K562 treated with DMSO at 1 percent for 12 hours (cell line): ENCODE results near the gene ZBTB21. TPM values are rescaled to one million over a fixed set of nuclear protein-coding genes. Genes with fewer than 3 reads are reported as not detected.

Experiments used
- total RNA-seq: library from RNA; unstranded; fragments of 300-600 nt; gene quantifications from 2 replicates; pipeline ENCODE4 v1.2.3, GENCODE V29; 2022; ENCODE audit not compliant: insufficient read depth

ZBTB21 gene
- total RNA-seq = 2.6 and 15.2 TPM in 2 replicates

DNA sequence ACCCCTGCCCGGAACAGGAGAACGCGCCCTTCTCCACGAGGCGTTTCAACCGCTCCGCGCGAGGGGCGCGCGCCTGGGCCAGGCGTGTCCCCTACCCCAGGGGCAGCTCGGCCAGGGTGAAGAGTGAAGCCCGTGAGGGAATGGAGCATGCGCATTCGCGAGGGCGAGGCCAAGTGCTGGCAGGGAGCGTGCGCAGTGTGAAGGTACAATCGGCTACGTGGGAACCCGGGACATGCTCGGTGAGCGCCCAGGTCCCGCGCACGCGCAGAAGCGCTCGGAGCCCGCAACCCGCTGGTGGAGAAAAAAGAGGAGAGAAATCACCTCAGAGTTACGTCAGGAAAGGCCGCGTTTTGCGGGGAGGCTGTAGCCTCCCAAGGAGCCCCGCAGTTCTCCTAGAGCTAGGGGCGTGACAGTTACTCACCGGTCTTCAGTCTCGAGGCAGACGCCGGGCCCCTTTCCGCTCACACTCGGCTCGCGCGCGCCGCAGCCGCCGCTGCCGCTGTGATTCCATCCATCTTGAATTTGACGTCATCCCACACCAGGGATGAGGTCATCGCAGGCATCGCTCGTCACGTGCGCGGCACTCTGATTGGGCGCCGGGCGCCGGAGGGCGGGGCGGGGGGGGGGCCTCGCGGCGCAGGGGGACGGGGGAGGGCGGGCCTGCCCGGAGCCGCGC is at the start of gene ZBTB21:
Gene ZBTB21, minus strand, starts transcription at position 530 of the 676 bp plus-strand sequence. CDS start 16,265 bp downstream, outside the sequence.

DNA sequence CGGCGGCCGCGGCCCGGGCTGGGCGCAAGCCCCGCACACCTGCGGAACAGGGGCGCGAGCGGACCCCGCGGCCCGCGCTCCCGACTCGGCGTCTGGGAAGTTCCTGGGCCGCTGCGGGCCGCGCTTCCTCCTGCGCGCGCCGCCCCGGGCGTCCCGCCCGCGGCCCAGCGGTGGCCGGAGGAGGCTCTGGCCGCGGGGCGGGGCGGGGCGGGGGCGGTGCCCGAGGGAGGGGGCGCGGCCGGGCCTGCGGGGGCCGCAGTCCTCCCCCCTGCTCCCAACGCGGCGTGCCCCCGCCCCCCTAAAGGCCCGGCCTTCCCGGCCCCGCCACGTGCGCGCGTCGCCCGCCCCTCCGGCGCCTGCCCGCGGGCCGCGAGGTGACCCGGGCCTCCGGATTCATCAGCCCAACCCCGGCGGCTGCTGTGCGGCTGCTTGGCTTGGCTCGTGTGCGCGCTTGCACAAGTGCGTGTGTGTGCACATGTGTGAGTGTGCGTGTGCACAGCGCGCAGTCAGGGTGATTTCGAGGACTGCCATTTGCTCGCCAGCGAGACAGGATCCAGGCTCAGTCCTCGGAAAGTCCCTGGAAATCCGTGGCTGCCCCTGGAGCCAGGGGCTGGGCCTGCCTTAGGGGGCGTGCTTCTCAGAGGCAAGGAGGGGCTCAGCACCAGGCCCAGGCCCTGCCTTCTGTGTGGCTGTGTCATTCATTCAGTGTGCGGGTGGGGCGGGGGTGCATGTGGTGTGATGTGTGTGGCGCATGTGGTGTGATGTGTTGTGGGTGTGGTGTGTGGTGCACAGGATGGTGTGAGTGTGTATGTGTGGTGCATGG is 56.1 kb downstream of the ZBTB21 start, which contains the start of gene C2CD2:
Gene C2CD2, minus strand, starts transcription at position 188 of the 823 bp plus-strand sequence. CDS start 370 bp downstream, outside the sequence.

Other genes starting within 250 kb of the ZBTB21 start
- gene RIPK4, start 243.3 kb downstream of the ZBTB21 start, total RNA-seq = not detected in 2 replicates
- 1.1 and 6.1 TPM in 2 replicates for gene PRDM15, start 131.0 kb downstream of the ZBTB21 start, total RNA-seq
- 2.6 and 6.9 TPM in 2 replicates for gene C2CD2, start 56.3 kb downstream of the ZBTB21 start, total RNA-seq
- not detected in 2 replicates for gene UMODL1, start 61.0 kb upstream of the ZBTB21 start, total RNA-seq
- gene ABCG1, start 208.8 kb upstream of the ZBTB21 start, total RNA-seq = 0.27 TPM in 1 of 2 replicates, not detected in the other